ENCODE measurements around the gene CCDC159. TPM values are rescaled to one million over a fixed set of nuclear protein-coding genes. Genes with fewer than 3 reads are reported as not detected.

The CCDC159 gene
- polyA plus RNA-seq, 1 of the 3 experiments (the other 2 are of a cell fraction), result 25.2 TPM

GRCh38 chr19:11364296-11364904, 18.1 kb downstream of the CCDC159 start (continued):
- no peak for TF ChIP-seq SMC3 (IDR thresholded peaks at IDR 0.05; ENCODE audit: low read depth, low read length)
- no peak for TF ChIP-seq RCOR1 (IDR thresholded peaks at IDR 0.05; ENCODE audit: low read length)
- TF ChIP-seq MXI1 (IDR thresholded peaks at IDR 0.05; ENCODE audit: low read depth, low read length), result no peak
- TF ChIP-seq RFX5 (IDR thresholded peaks at IDR 0.05; ENCODE audit: low read length), result no peak
- no peak for TF ChIP-seq FOSL2 (IDR thresholded peaks at IDR 0.05; ENCODE audit: borderline replicate concordance, low read depth)
- no peak for TF ChIP-seq SIN3A (IDR thresholded peaks at IDR 0.05; ENCODE audit: borderline replicate concordance, low read depth, low read length)
- TF ChIP-seq MEF2A (IDR thresholded peaks at IDR 0.05; ENCODE audit: borderline replicate concordance, low read depth), result no peak
- no peak for TF ChIP-seq PBX3 (IDR thresholded peaks at IDR 0.05)
- no peak for TF ChIP-seq ZBTB33 (IDR thresholded peaks at IDR 0.05; ENCODE audit: borderline replicate concordance, low read depth)
- TF ChIP-seq GATA2 (CRISPR knock-in tag; IDR thresholded peaks at IDR 0.05), result no peak

- Histone ChIP-seq H3K4me2 (no peak overlapping the region), H3K9ac (no peak overlapping the region), H3K9me3 (no peaks in the 10 kb centered on the region), H3K4me3 (ENCODE audit: low read depth in 2 of 2, low read length in 1 of 2) (no peak overlapping the region), H3K27me3 (ENCODE audit: insufficient read depth) (no peaks in the 10 kb centered on the region), H3K36me3 (replicated peaks in 1 of 2; ENCODE audit: control insufficient read depth in 1 of 2, insufficient read depth in 2 of 2, low read length in 1 of 2) (peaks cover 0 to 12% of the 10 kb centered on the region in 2 experiments), H3K4me1 (ENCODE audit: control insufficient read depth in 1 of 2, insufficient read depth in 2 of 2, low read depth in 1 of 2, low read length in 1 of 2) (no peaks in the 10 kb centered on the region), H3F3A (replicated peaks; ENCODE audit: insufficient read depth) (peaks cover 3% of the 10 kb centered on the region), H2AFZ (ENCODE audit: low read depth) (no peak overlapping the region), H3K79me2 (ENCODE audit: insufficient read depth) (no peaks in the 10 kb centered on the region), H3K9me2 (no peaks in the 10 kb centered on the region), H4K20me1 (ENCODE audit: insufficient read depth) (no peaks in the 10 kb centered on the region), H3K27ac (ENCODE audit: low read depth in 2 of 2, low read length in 1 of 2) (no peak overlapping the region)
- 85% methylated on average over 4 of the region's 5 CpGs for WGBS (ENCODE audit: low lambda C conversion rate)
- DNase-seq, result no peak
- TF ChIP-seq SIN3A (IDR thresholded peaks at IDR 0.05; ENCODE audit: borderline replicate concordance, low read depth, low read length) (no peak), MAX (IDR thresholded peaks at IDR 0.05; ENCODE audit: low read depth) (no peak), TCF12 (IDR thresholded peaks at IDR 0.05) (no peak), CHD2 (IDR thresholded peaks at IDR 0.05; ENCODE audit: low read length, partially characterized antibody) (no peak), NFIC (IDR thresholded peaks at IDR 0.05; ENCODE audit: borderline replicate concordance) (no peak), USF2 (IDR thresholded peaks at IDR 0.05; ENCODE audit: borderline replicate concordance, low read depth, low read length) (no peak), RXRA (IDR thresholded peaks at IDR 0.05; ENCODE audit: borderline replicate concordance, low read depth) (no peak), EZH2phosphoT487 (IDR thresholded peaks at IDR 0.05; ENCODE audit: borderline replicate concordance, low read depth) (no peak), MXI1 (IDR thresholded peaks at IDR 0.05; ENCODE audit: low read depth, low read length) (no peak), TAF1 (IDR thresholded peaks at IDR 0.05; ENCODE audit: borderline replicate concordance, low read depth, low read length) (no peak), RCOR1 (IDR thresholded peaks at IDR 0.05; ENCODE audit: low read length) (no peak), CTCF (IDR thresholded peaks at IDR 0.05) (no peak), FOXJ3 (CRISPR knock-in tag; IDR thresholded peaks at IDR 0.05) (no peak), TEAD4 (IDR thresholded peaks at IDR 0.05; ENCODE audit: borderline replicate concordance, insufficient read depth) (no peak), ELF1 (IDR thresholded peaks at IDR 0.05) (no peak)
- POLR2A ChIA-PET, result no interaction called here
- CTCF ChIA-PET, result interaction anchor here (1.8 kb wide), 1 partner anchor 18 kb away, joined by 4 read pairs; no protein-coding TSS in a partner anchor
Observed at GRCh38 chr19:11364935-11365334, 18.6 kb downstream of the CCDC159 start.
